ENCODE results near the gene TAS1R1.
"Not testable (repeated sequence)": the region's sequence is repeated elsewhere in the genome, so short reads cannot be mapped to it uniquely, and the experiment has no call there.

TAS1R1 gene

GRCh38 chr1:6519935-6520671, 35.0 kb upstream of the TAS1R1 start:
- DNase-seq (ENCODE audit: low read depth in 2 of 2, low spot score in 1 of 2) = no peak

- DNase-seq (ENCODE audit: low read depth in 2 of 2, low spot score in 1 of 2) = no peak
Observed at GRCh38 chr1:6521536-6521935, 33.6 kb upstream of the TAS1R1 start.

GRCh38 chr1:6523566-6523965, 31.5 kb upstream of the TAS1R1 start:
- DNase-seq (ENCODE audit: low read depth in 2 of 2, low spot score in 1 of 2) = no peak

- DNase-seq (ENCODE audit: low read depth in 2 of 2, low spot score in 1 of 2) = no peak
Observed at GRCh38 chr1:6526316-6526715, 28.8 kb upstream of the TAS1R1 start.

- no peak for DNase-seq (ENCODE audit: low read depth in 2 of 2, low spot score in 1 of 2)
Observed at GRCh38 chr1:6528492-6528891, 26.6 kb upstream of the TAS1R1 start.

GRCh38 chr1:6530504-6531160, 24.5 kb upstream of the TAS1R1 start:
- DNase-seq (ENCODE audit: low read depth in 2 of 2, low spot score in 1 of 2) = no peak

GRCh38 chr1:6531996-6532395, 23.1 kb upstream of the TAS1R1 start:
- no peak for DNase-seq (ENCODE audit: low read depth in 2 of 2, low spot score in 1 of 2)

- no peak for DNase-seq (ENCODE audit: low read depth in 2 of 2, low spot score in 1 of 2)
Observed at GRCh38 chr1:6534248-6534822, 20.8 kb upstream of the TAS1R1 start.

GRCh38 chr1:6535214-6535613, 19.9 kb upstream of the TAS1R1 start:
- DNase-seq (ENCODE audit: low read depth in 2 of 2, low spot score in 1 of 2) = no peak

- DNase-seq (ENCODE audit: low read depth in 2 of 2, low spot score in 1 of 2) = no peak
Observed at GRCh38 chr1:6536291-6536690, 18.8 kb upstream of the TAS1R1 start.

- DNase-seq (ENCODE audit: low read depth in 2 of 2, low spot score in 1 of 2) = no peak
Observed at GRCh38 chr1:6538956-6539355, 16.2 kb upstream of the TAS1R1 start.

GRCh38 chr1:6544831-6545230, 10.3 kb upstream of the TAS1R1 start:
- no peak for DNase-seq (ENCODE audit: low read depth in 2 of 2, low spot score in 1 of 2)

GRCh38 chr1:6545276-6546112, 9.6 kb upstream of the TAS1R1 start:
- DNase-seq (ENCODE audit: low read depth in 2 of 2, low spot score in 1 of 2) = no peak

GRCh38 chr1:6546326-6546725, 8.8 kb upstream of the TAS1R1 start:
- no peak for DNase-seq (ENCODE audit: low read depth in 2 of 2, low spot score in 1 of 2)

- DNase-seq (ENCODE audit: low read depth in 2 of 2, low spot score in 1 of 2) = no peak
Observed at GRCh38 chr1:6547301-6547700, 7.8 kb upstream of the TAS1R1 start.

- DNase-seq (ENCODE audit: low read depth in 2 of 2, low spot score in 1 of 2) = peak; percentile 88
Observed at GRCh38 chr1:6554031-6554906, 838 bp upstream of the TAS1R1 start, which contains the start of gene NOL9. Gene NOL9 (minus strand): TSS chr1:6554513. CDS start chr1:6554502, 11 bp downstream.

GRCh38 chr1:6557597-6557996, 2.5 kb downstream of the TAS1R1 start:
- no peak for DNase-seq (ENCODE audit: low read depth in 2 of 2, low spot score in 1 of 2)

GRCh38 chr1:6559161-6559560, 4.1 kb downstream of the TAS1R1 start:
- not testable (repeated sequence) for DNase-seq (ENCODE audit: low read depth in 2 of 2, low spot score in 1 of 2)

- no peak for DNase-seq (ENCODE audit: low read depth in 2 of 2, low spot score in 1 of 2)
Observed at GRCh38 chr1:6560267-6560666, 5.2 kb downstream of the TAS1R1 start.

- no peak for DNase-seq (ENCODE audit: low read depth in 2 of 2, low spot score in 1 of 2)
Observed at GRCh38 chr1:6569033-6569432, 13.9 kb downstream of the TAS1R1 start.

- no peak for DNase-seq (ENCODE audit: low read depth in 2 of 2, low spot score in 1 of 2)
Observed at GRCh38 chr1:6570100-6570499, 15.0 kb downstream of the TAS1R1 start.

All from stimulated activated CD8-positive, alpha-beta memory T cell treated with anti-CD3 and anti-CD28 coated beads, Interleukin-4, amount 100 ng/mL, for 4 hours (primary cell).